Measurements from ENCODE around the gene PAX3.

The PAX3 gene

GRCh38 chr2:222295368-222296062 lies 3.3 kb downstream of the PAX3 start:
- DNase-seq = no peak

- no peak for DNase-seq
These were observed 3.8 kb downstream of the PAX3 start for GRCh38 chr2:222294996-222295367.

DNA sequence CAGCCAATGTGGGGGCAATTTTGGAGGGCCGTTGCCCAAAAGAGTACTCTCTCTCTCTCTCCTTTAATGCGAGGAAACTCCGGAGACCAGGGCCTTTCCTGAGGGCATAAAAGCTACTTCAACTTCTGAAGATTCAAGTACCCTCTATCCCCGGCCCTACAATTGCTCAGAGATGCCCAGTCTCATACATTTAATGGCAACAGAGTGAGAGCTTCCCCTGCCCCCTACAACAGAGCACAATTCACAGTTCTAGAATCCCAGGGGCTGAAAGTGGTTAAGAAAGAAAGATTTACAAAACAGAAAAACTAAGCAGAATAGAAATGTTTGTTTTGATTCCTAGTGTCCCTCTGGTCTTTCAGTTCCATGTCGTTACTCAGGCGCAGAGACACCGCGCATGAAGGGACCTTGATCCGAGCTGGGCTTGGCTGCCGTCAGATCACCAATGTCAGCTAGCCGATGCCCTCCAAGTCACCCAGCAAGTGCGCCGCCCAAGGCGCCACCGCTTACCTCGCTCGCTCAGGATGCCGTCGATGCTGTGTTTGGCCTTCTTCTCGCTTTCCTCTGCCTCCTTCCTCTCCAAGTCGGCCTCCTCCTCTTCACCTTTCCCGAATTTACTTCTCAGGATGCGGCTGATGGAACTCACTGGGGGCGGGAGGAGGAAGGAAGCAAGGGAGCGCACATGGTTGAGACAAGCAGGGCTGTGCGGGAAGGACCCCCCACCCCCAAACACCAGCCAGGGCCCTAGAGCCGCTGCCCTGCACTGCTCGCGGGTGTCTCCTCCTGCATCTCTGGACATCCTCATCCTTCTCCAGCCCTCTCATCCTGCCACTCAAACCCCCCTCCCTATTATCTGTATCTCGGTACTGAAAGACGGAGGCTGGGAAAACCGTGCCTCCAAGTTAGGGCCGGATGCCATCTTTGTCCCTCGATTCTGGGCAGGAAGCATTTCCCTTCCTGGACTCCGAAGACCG lies 4.9 kb downstream of the PAX3 start:
- no peak for DNase-seq

DNA sequence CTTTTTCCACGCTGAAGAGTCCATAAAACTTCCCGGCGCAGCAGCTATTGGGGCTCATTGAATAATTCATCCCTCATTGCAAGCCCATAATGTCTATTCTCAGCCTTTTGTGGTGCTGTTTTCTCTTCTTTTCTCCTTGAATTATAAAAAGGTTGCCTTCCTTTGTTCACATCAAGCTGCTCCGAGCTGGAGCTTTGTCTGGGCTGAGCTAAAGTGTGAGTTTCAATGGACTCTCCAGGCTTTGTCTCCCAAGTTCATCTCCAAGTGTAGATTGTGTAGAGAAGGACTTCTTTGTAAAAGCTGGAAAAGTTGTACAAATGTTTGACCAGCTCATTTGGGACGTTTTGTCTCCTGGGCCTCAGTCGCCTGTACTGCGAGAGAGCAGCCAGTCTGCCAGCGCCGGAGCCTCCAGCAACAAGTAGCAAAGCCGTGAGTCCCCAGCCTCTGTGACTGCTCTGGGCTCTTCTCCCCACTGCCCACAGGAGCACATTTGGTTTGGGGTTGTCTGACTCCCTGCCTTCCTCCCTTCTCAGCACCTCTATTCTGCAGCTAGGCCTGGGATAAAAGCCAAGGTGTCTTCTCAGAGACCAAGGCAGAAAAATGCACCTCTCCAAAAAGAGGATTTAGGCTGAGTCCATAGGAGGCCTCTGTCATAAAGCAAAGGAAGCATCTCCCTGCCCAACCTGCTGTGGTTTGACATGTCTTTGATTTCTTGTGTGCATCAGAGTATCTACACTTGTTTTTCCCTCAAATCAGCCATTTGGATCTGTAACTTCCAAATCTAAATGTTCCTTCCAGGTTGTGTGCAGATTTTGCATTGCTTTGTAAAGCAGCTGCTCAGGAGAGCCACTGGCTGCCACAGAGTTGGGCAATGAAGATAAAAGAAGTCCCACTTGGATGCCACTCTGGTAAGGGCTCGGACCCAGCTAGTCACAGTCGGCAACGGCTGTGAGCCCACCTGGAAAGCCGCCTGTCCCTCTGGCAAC lies 6.4 kb downstream of the PAX3 start:
- DNase-seq = no peak

DNA sequence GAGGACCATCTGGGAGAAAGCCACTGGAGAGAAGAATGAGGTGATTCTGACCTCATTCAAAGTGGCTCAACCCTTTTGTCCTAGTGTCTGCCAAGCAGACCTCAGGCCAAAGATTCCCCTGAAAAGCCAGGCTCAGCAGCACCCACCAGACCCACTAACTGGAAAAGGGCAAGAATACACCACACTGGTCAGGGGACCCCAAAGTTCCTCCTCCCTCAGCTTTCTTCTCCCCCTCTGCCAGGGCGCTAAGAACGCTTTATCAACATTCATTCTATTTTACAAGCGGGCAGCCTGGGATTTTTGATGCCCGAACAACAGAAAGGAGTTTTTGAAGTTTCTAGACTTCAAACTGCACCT lies 7.3 kb downstream of the PAX3 start:
- no peak for DNase-seq

DNA sequence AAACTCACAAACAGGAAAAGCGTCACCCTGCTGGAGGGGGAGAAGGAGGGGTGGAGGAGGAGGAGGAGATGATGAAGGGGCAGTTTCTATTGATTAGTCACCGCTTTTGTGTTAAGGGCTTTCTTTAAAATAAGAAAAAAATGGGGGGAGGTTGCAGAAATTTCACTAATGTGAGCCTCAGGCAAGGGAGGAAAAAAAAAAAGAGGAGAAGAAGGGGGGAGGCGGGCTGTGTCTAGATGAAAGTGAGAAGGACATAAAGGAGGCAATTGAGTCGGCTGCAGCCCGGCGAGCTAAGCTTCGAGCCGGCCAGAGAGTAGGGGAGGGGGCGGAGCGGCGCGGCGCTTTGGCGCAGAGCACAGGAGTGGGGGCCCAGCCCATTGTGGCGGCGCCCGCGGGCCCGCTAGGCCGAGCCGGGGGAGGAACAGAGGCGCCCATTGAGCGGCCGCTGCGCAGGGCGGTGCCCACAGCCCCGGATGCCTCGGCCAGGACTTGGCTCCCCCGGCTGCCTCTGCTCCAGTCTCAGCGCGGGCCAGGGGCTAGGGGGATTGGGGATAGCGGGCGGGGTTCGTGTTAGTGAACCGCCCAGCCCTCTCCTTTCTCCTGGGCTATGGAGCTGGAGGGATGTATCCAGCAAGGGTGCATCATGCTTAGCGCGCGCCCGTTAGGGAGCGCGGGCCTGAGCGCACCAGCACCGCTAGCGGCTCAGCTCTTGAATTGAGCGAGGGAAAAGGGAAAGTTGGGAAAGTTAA lies 7.9 kb downstream of the PAX3 start:
- DNase-seq = no peak

- DNase-seq = no peak
These were observed 8.4 kb downstream of the PAX3 start for GRCh38 chr2:222290401-222290735.

DNA sequence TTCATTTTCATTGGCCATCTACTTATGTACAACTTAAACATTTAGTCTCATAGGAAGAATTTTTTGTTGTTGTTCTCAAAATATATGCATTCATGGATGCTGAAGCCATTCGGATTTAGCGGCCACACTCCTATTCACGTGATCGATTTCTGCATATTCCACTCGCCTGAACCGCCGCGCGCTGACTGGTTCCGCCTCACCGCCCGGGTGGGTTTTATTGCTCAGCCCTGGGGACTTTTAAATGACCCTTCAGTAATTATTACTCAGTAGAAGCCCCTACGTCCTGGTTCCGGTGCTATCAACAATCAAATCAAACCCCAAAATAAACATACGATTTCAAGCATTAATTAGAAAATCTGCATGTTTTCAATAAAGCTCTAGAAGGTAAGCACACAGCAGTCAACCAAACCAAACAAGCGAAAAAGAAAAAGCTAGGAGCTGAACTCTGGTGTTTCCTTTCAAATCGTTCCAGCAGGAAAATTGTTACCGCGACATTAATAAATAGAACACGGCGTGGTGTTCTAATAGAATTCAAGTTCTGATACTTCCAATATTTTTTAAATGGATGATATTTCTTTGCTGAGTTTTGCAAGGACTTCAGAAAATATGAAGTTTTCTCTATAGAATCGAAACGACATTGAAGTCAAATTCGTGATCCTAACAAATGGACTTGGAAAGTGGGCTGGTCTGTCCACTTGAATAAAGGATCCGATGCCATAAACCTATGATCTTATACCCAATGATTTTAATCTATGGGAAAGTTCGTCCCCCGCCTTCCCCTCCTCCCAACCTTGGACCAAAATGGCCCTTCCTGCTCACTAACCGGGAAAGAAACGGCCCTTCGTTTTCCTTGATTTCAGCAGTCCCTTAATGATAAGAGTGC lies 9.3 kb downstream of the PAX3 start:
- DNase-seq = no peak

DNA sequence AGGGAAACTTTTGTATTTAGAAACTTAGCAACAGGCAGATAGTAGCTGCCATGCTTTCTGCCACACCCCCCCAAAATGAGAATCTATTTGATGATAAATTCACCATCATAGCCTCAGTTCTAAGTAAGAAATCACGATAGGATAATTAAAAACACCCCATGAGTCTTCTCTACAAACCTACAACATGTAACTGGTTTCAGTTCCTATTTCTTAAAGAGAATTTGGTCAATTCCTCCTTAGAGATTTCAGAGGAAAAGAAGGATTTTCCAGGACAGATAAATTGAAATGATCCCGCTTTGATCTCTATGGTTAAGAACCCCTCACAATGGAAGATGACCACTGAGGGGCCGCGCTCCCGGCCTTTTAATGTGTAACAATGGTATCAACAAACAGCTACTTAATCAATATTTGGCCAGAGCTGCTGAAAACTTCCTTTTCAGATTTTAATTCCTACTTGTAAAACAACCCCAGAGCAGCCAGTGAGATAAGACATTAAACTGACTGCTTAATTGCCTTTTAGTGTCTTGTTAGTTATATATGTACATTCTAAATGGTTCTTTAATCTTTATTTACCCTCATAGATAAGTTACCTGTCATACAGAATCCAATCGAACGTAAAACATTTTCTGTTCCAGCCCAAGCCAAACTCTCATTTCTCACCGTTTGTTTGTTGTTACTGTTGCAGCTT lies 10.1 kb downstream of the PAX3 start:
- no peak for DNase-seq

DNA sequence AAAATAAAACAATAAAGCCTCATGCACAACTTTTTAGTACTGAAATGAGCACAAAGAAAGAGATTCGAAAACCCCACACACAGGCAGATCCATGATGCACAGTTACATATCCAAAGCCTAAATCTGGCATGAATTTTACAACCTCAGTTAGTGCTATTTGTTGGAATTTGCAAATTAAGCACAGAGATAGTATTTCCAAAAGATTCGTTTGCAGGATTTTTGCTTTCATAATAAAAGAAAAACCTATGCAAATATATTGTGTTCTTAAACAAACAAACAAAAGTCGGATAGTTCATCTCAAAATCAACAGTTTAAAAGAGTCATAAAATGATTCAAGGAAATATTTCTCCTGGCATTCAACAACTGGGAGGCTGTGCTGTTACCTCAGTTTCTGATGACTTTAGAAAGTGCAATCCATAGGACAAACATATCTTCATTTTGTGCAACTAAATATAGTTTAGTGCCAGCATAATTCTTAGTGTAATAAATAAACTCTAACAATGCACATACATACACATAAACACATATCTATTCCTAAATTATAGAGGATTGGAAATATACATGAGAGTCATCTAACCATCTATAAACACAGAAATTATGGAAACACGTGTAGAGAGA lies 10.8 kb downstream of the PAX3 start:
- DNase-seq = no peak

GRCh38 chr2:222284466-222284865 lies 14.3 kb downstream of the PAX3 start:
- DNase-seq = no peak

DNA sequence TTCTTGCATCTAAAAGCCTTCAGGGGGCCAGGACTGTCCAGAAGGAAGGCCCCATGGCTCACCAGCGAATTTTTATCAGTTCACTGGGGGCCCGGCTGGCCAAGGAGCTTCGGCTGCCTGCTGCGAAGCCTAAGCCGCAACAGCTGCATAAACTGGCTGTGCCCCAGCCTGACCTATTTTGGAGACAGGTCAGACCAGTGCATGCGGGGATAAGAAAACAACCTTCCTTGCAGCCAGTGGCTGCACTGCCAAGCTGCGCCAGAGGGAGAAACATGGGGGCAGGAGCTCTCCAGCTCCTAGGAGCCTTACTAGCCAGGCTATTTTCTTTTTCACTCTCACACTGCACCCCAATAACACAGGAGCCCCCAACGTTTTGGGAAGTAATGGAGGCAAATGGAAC lies 15.2 kb downstream of the PAX3 start:
- DNase-seq = no peak

DNA sequence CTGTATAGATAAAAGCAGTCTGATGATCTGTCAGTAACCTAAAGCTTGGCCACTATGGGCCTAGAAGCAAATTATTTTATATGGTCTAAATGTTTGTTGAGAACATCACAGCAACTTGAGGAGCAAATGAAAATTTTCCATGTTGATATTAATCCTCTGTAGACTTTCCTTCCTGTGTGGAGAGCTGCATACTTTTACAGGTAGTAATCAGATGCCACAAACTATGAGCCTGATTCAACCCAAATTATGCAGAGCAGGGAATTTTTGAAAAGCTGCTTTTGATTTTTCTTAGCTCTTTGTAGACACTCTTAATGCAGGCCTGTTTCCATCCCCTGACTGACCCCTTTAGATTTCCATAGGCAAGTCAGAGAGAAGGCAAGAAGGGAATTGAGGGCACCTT lies 17.3 kb downstream of the PAX3 start:
- DNase-seq = no peak

- DNase-seq = no peak
These were observed 18.0 kb downstream of the PAX3 start for GRCh38 chr2:222280795-222281194.

GRCh38 chr2:222272446-222273015 lies 26.3 kb downstream of the PAX3 start:
- no peak for DNase-seq

- DNase-seq = no peak
These were observed 26.9 kb downstream of the PAX3 start for GRCh38 chr2:222271854-222272253.

GRCh38 chr2:222270396-222270795 lies 28.4 kb downstream of the PAX3 start:
- no peak for DNase-seq

GRCh38 chr2:222269132-222269531 lies 29.7 kb downstream of the PAX3 start:
- no peak for DNase-seq

DNA sequence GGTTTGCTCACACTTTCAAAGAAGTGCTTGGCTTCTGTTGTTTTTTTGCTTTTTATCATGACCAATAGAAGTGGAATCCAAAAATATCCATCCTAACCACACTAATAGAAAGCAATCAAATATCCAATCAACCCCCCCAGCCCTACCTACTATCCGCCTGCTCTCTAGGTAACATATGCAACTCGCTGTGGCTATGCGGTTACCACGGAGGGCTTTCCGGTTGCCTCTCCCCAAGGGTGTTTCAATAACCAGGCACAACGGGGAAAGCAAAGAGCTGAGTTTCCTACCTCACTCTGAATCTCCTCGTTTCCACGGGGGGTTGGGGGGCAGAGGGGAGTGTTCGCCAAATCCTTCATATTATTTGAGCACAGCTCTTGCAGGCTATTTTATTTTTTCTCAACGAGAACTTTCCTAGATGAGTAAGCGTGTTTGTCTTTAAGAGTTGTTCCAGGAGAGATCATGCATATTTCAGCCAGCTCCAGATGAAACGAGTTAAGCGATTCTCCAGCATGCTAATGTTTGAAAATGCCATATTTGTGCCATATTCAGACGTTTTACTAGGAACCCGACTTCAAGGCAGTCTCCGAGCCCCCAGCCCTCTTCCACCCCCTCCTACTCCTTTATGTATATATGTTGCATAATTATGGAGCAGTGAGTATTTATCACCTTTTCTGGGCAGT lies 30.3 kb downstream of the PAX3 start:
- DNase-seq = no peak
